CD4-positive, alpha-beta T cell (primary cell): ENCODE data around the gene TNFAIP2. TPM values are rescaled to one million over a fixed set of nuclear protein-coding genes. Genes with fewer than 3 reads are reported as not detected.

Experiments used
- ATAC-seq: fragments of 200-7000 bp; cut with Tn5 transposase; one replicate; pipeline ENCODE4 v1.10.0; 2022; ENCODE audit warnings: mild to moderate bottlenecking; ENCODE audit not compliant: poor library complexity
- CTCF ChIA-PET: fragments of 350-600 bp; sonication (Branson Sonifier 250); formaldehyde crosslinking; loops from one replicate; lab custom pipeline; 2021; ENCODE audit warnings: antibody characterized with exemption, inconsistent platforms; lab: Charles Lee
- POLR2A ChIA-PET: fragments of 350-600 bp; sonication (Branson Sonifier 250); formaldehyde crosslinking; loops from one replicate; lab custom pipeline; 2021; ENCODE audit warnings: antibody characterized with exemption, inconsistent platforms; lab: Charles Lee
- DNase-seq, 14 experiments: peaks; one replicate each; pipeline ENCODE4 v3.0.0-alpha.2; 2013 to 2020; ENCODE audit warnings: mixed read lengths in 2 of 14
- H3K27ac ChIP-seq, 2 donors: one replicate each; pipeline versions ENCODE4 v1.5.1 to v1.7.0; 2013; ENCODE audit warnings: low read length in 2 of 2, low read depth in 1 of 2, mild to moderate bottlenecking in 1 of 2
- H3K27me3 ChIP-seq, 2 experiments: 1 replicate in 1 of 2; 2 replicates in 1 of 2; pipeline versions ENCODE4 v1.6.1 to v1.7.0; 2013; ENCODE audit warnings: low read length in 2 of 2, control low read depth in 1 of 2, mild to moderate bottlenecking in 1 of 2, moderate library complexity in 1 of 2; ENCODE audit not compliant: insufficient read depth in 2 of 2, control insufficient read depth in 1 of 2
- H3K36me3 ChIP-seq: one replicate; pipeline ENCODE4 v1.6.1; 2013; ENCODE audit warnings: low read length, control low read depth; ENCODE audit not compliant: insufficient read depth
- H3K4me1 ChIP-seq: one replicate; pipeline ENCODE4 v1.6.1; 2013; ENCODE audit warnings: low read length, control low read depth; ENCODE audit not compliant: insufficient read depth
- H3K4me3 ChIP-seq: one replicate; pipeline ENCODE4 v1.5.1; 2013; ENCODE audit warnings: mild to moderate bottlenecking, low read length, moderate library complexity
- H3K9me3 ChIP-seq, 2 experiments: 1 replicate in 1 of 2; 2 replicates in 1 of 2; pipeline versions ENCODE4 v1.6.1 to v1.7.0; 2013; ENCODE audit warnings: low read length in 2 of 2, mild to moderate bottlenecking in 2 of 2, control low read depth in 1 of 2, moderate library complexity in 1 of 2; ENCODE audit not compliant: control insufficient read depth in 1 of 2, insufficient read depth in 1 of 2
- H3K27ac Mint-ChIP-seq: one replicate; pipeline ENCODE4 v1.8.0; 2020; ENCODE audit warnings: mixed read lengths
- H3K27me3 Mint-ChIP-seq: one replicate; pipeline ENCODE4 v1.8.0; 2021; ENCODE audit warnings: mixed read lengths
- H3K36me3 Mint-ChIP-seq: one replicate; pipeline ENCODE4 v1.8.0; 2021; ENCODE audit warnings: low read depth, mixed read lengths
- H3K4me1 Mint-ChIP-seq: one replicate; pipeline ENCODE4 v1.8.0; 2021; ENCODE audit warnings: low read depth, mixed read lengths
- H3K4me3 Mint-ChIP-seq: one replicate; pipeline ENCODE4 v1.8.0; 2020; ENCODE audit warnings: mild to moderate bottlenecking, mixed read lengths
- H3K9me3 Mint-ChIP-seq: one replicate; pipeline ENCODE4 v1.8.0; 2020; ENCODE audit warnings: mixed read lengths
- intact Hi-C, 2 experiments: fragments of 100-400 bp; cut with DNase I in 1 of 2; cut with micrococcal nuclease in 1 of 2; formaldehyde crosslinking; loops; one replicate each; pipeline versions ENCODE4 v1.15.1 to v1.9.0; 2023 to 2025; cut with DNase I, micrococcal nuclease
- total RNA-seq, 174 experiments: library from RNA in 2 of 174; stranded (reverse) in 2 of 174; gene quantifications; one replicate each; pipeline ENCODE4 v1.2.3 and lab custom pipeline; 2021 to 2026
- TF ChIP-seq, protein P1 (sequence below): fragments of 200-600 bp; IDR thresholded peaks from one replicate; pipeline ENCODE4 v1.8.0; 2022; ENCODE audit warnings: antibody characterized with exemption, mild to moderate bottlenecking

Gene TNFAIP2
- total RNA-seq, 2 experiments from 2014 or later, result 4.4 to 6.1 TPM

DNA sequence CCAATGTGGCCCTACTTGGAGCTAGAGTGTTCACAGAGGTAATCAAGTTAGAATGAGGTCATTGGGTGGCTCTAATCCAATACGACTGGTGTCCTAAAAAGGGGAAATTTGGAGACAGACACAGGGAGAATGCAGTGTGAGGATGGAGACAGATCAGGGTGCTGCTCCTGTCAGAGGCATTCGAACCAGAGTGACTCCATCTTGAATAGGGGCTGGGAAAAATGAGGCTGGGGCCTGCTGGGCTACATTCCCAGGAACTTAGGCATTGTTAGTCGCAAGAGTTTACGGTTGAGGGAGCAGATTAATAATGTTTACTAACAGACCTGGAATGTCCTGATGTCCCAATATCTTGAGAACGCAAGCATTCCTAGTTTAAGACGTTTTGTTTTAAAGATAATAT is 20.2 kb downstream of the TNFAIP2 start:
- ChIA-PET CTCF (no interaction called here), POLR2A (no interaction called here)

DNA sequence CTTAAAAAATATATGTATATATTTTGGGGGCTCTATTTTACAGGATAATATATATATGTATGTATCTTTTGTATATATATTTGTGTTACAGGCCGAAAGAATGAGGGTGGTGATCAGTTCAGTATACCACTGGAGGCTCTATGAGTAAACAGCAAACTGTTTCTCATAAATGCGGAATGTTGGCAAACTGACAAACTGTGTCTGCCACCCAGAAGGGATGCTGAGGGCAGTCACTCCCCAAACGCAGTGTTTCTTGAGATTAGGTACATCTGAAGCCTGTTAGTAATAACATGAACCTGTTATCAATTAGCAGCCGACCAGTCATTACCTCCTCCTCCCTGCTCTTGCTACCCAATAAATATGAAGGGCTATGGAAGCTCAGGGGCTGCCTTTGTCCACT is 20.8 kb downstream of the TNFAIP2 start:
- no peak overlapping the region for H3K27ac Mint-ChIP-seq
- no peaks in the 10 kb centered on the region for H3K36me3 Mint-ChIP-seq
- no peaks in the 10 kb centered on the region for H3K4me1 Mint-ChIP-seq
- Histone ChIP-seq H3K27ac (no peak overlapping the region), H3K4me3 (no peak overlapping the region), H3K27me3 (peaks cover 17 to 23% of the 10 kb centered on the region in 2 experiments), H3K36me3 (no peaks in the 10 kb centered on the region), H3K4me1 (no peaks in the 10 kb centered on the region), H3K9me3 (no peaks in the 10 kb centered on the region)
- H3K9me3 Mint-ChIP-seq, result no peaks in the 10 kb centered on the region
- DNase-seq (no peak), ATAC-seq (no peak)
- H3K27me3 Mint-ChIP-seq, result peaks cover 68% of the 10 kb centered on the region
- POLR2A ChIA-PET, result no interaction called here
- CTCF ChIA-PET, result no interaction called here
- intact Hi-C loops, result no loop called here
- TF ChIP-seq, protein P1, sequence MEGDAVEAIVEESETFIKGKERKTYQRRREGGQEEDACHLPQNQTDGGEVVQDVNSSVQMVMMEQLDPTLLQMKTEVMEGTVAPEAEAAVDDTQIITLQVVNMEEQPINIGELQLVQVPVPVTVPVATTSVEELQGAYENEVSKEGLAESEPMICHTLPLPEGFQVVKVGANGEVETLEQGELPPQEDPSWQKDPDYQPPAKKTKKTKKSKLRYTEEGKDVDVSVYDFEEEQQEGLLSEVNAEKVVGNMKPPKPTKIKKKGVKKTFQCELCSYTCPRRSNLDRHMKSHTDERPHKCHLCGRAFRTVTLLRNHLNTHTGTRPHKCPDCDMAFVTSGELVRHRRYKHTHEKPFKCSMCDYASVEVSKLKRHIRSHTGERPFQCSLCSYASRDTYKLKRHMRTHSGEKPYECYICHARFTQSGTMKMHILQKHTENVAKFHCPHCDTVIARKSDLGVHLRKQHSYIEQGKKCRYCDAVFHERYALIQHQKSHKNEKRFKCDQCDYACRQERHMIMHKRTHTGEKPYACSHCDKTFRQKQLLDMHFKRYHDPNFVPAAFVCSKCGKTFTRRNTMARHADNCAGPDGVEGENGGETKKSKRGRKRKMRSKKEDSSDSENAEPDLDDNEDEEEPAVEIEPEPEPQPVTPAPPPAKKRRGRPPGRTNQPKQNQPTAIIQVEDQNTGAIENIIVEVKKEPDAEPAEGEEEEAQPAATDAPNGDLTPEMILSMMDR, result no peak
- no peak overlapping the region for H3K4me3 Mint-ChIP-seq

More for the DNA sequence above, 20.2 kb downstream of the TNFAIP2 start:
- no peak overlapping the region for H3K4me3 Mint-ChIP-seq
- H3K4me3 ChIP-seq, result no peak overlapping the region
- no peaks in the 10 kb centered on the region for H3K4me1 ChIP-seq
- H3K4me1 Mint-ChIP-seq, result no peaks in the 10 kb centered on the region
- no peaks in the 10 kb centered on the region for H3K9me3 Mint-ChIP-seq
- H3K27ac ChIP-seq, result no peak overlapping the region
- H3K36me3 Mint-ChIP-seq, result no peaks in the 10 kb centered on the region
- peaks cover 17 to 23% of the 10 kb centered on the region in 2 experiments for H3K27me3 ChIP-seq
- TF ChIP-seq, protein P1, result no peak
- H3K9me3 ChIP-seq, result no peaks in the 10 kb centered on the region
- no peak overlapping the region for H3K27ac Mint-ChIP-seq
- intact Hi-C loops, result no loop called here
- no peaks in the 10 kb centered on the region for H3K36me3 ChIP-seq
- ATAC-seq (no peak), DNase-seq (no peak)
- H3K27me3 Mint-ChIP-seq, result peaks cover 64% of the 10 kb centered on the region

DNA sequence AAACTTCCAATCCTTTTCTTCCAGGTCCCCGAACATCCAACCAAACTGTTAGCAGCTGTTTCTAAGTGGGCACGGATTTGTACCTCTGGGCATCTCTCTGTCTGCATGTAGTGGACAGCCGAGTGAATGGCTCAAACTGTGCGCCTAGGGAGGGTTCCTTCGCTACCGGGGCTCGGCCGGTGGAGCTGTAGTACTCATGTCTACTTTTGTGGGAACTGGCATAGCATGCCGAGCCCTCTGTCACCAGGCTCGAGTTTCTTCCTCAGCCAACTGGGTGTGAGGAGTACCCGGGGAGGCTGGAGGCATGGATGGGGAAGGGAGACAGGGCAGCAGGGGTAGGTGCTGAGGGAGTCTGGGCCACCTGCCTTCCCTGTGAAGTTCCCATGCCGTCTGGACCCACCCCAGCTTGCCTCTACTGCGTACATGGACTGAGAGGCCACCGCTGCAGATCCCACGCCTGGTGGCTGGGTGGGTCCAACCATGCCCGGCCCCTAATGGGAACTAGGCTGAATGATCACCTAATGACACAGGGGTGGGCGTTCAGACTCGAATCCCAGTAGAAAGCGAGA is 23.0 kb downstream of the TNFAIP2 start:
- Mint-ChIP-seq H3K27ac (no peak overlapping the region), H3K4me1 (no peaks in the 10 kb centered on the region), H3K4me3 (no peak overlapping the region), H3K27me3 (peaks cover 68% of the 10 kb centered on the region), H3K9me3 (no peaks in the 10 kb centered on the region), H3K36me3 (no peaks in the 10 kb centered on the region)
- H3K4me1 ChIP-seq, result no peaks in the 10 kb centered on the region
- H3K36me3 ChIP-seq, result no peaks in the 10 kb centered on the region
- no peak overlapping the region for H3K4me3 ChIP-seq
- no peak overlapping the region for H3K27ac ChIP-seq
- intact Hi-C loops, result no loop called here
- no peak for DNase-seq
- ChIA-PET POLR2A (no interaction called here), CTCF (no interaction called here)
- H3K9me3 ChIP-seq, result no peaks in the 10 kb centered on the region
- no peak for ATAC-seq
- TF ChIP-seq, protein P1, result no peak
- H3K27me3 ChIP-seq, result peaks cover 13 to 22% of the 10 kb centered on the region in 2 experiments
